Measurements from ENCODE around the gene SLC12A7. TPM values are rescaled to one million over a fixed set of nuclear protein-coding genes. Genes with fewer than 3 reads are reported as not detected.

The SLC12A7 gene
- polyA plus RNA-seq, 2 donors, result 4.0 to 4.7 TPM

GRCh38 chr5:1142886-1143669, 31.2 kb upstream of the SLC12A7 start:
- Histone ChIP-seq H3K4me3 (ENCODE audit: low read depth in 1 of 2, low read length in 2 of 2) (no peak overlapping the region), H3K27ac (ENCODE audit: low read depth in 2 of 2, low read length in 1 of 2) (no peak overlapping the region), H3K36me3 (ENCODE audit: control insufficient read depth in 2 of 2, insufficient read depth in 2 of 2, low read length in 1 of 2) (no peaks in the 10 kb centered on the region), H3K27me3 (ENCODE audit: control insufficient read depth in 1 of 2, insufficient read depth in 2 of 2, low read length in 2 of 2) (no peaks in the 10 kb centered on the region), H3K4me1 (ENCODE audit: control insufficient read depth in 2 of 2, insufficient read depth in 2 of 2, low read length in 1 of 2) (peaks cover 0 to 18% of the 10 kb centered on the region in 2 donors), H3K9me3 (ENCODE audit: control insufficient read depth in 2 of 2, insufficient read depth in 1 of 2, low read depth in 1 of 2, low read length in 1 of 2) (peaks cover 0 to 2% of the 10 kb centered on the region in 2 donors)
- 92 to 95% methylated on average over 34 of the region's 34 CpGs for WGBS, 2 donors

GRCh38 chr5:1141834-1142233, 30.0 kb upstream of the SLC12A7 start:
- no peaks in the 10 kb centered on the region for H3K27me3 ChIP-seq (ENCODE audit: control insufficient read depth in 1 of 2, insufficient read depth in 2 of 2, low read length in 2 of 2)
- H3K27ac ChIP-seq (ENCODE audit: low read depth in 2 of 2, low read length in 1 of 2), result no peak overlapping the region
- H3K9me3 ChIP-seq (ENCODE audit: control insufficient read depth in 2 of 2, insufficient read depth in 1 of 2, low read depth in 1 of 2, low read length in 1 of 2), result peaks cover 0 to 2% of the 10 kb centered on the region in 2 donors
- H3K4me1 ChIP-seq (ENCODE audit: control insufficient read depth in 2 of 2, insufficient read depth in 2 of 2, low read length in 1 of 2), result peaks cover 0 to 18% of the 10 kb centered on the region in 2 donors
- 45 to 49% methylated on average over 6 of the region's 6 CpGs for WGBS, 2 donors
- H3K4me3 ChIP-seq (ENCODE audit: low read depth in 1 of 2, low read length in 2 of 2), result no peak overlapping the region
- no peaks in the 10 kb centered on the region for H3K36me3 ChIP-seq (ENCODE audit: control insufficient read depth in 2 of 2, insufficient read depth in 2 of 2, low read length in 1 of 2)

- H3K36me3 ChIP-seq (ENCODE audit: control insufficient read depth in 2 of 2, insufficient read depth in 2 of 2, low read length in 1 of 2), result no peaks in the 10 kb centered on the region
- peaks cover 0 to 2% of the 10 kb centered on the region in 2 donors for H3K9me3 ChIP-seq (ENCODE audit: control insufficient read depth in 2 of 2, insufficient read depth in 1 of 2, low read depth in 1 of 2, low read length in 1 of 2)
- H3K27ac ChIP-seq (ENCODE audit: low read depth in 2 of 2, low read length in 1 of 2), result no peak overlapping the region
- 58 to 72% methylated on average over 14 to 15 of the region's 15 CpGs for WGBS, 2 donors
- peaks cover 0 to 18% of the 10 kb centered on the region in 2 donors for H3K4me1 ChIP-seq (ENCODE audit: control insufficient read depth in 2 of 2, insufficient read depth in 2 of 2, low read length in 1 of 2)
- H3K27me3 ChIP-seq (ENCODE audit: control insufficient read depth in 1 of 2, insufficient read depth in 2 of 2, low read length in 2 of 2), result no peaks in the 10 kb centered on the region
- H3K4me3 ChIP-seq (ENCODE audit: low read depth in 1 of 2, low read length in 2 of 2), result no peak overlapping the region
Measured at GRCh38 chr5:1140818-1141189, 28.9 kb upstream of the SLC12A7 start.

- H3K27ac ChIP-seq (ENCODE audit: low read depth in 2 of 2, low read length in 1 of 2), result no peak overlapping the region
- peaks cover 0 to 18% of the 10 kb centered on the region in 2 donors for H3K4me1 ChIP-seq (ENCODE audit: control insufficient read depth in 2 of 2, insufficient read depth in 2 of 2, low read length in 1 of 2)
- H3K36me3 ChIP-seq (ENCODE audit: control insufficient read depth in 2 of 2, insufficient read depth in 2 of 2, low read length in 1 of 2), result no peaks in the 10 kb centered on the region
- no peaks in the 10 kb centered on the region for H3K27me3 ChIP-seq (ENCODE audit: control insufficient read depth in 1 of 2, insufficient read depth in 2 of 2, low read length in 2 of 2)
- H3K4me3 ChIP-seq (ENCODE audit: low read depth in 1 of 2, low read length in 2 of 2), result no peak overlapping the region
- peaks cover 0 to 2% of the 10 kb centered on the region in 2 donors for H3K9me3 ChIP-seq (ENCODE audit: control insufficient read depth in 2 of 2, insufficient read depth in 1 of 2, low read depth in 1 of 2, low read length in 1 of 2)
- WGBS, 2 donors, result 16 to 22% methylated on average over 23 of the region's 23 CpGs
Measured at GRCh38 chr5:1140171-1140817, 28.4 kb upstream of the SLC12A7 start.

- Histone ChIP-seq H3K9me3 (ENCODE audit: control insufficient read depth in 2 of 2, insufficient read depth in 1 of 2, low read depth in 1 of 2, low read length in 1 of 2) (peaks cover 0 to 2% of the 10 kb centered on the region in 2 donors), H3K27me3 (ENCODE audit: control insufficient read depth in 1 of 2, insufficient read depth in 2 of 2, low read length in 2 of 2) (no peaks in the 10 kb centered on the region), H3K4me1 (ENCODE audit: control insufficient read depth in 2 of 2, insufficient read depth in 2 of 2, low read length in 1 of 2) (peaks cover 0 to 18% of the 10 kb centered on the region in 2 donors), H3K4me3 (ENCODE audit: low read depth in 1 of 2, low read length in 2 of 2) (no peak overlapping the region), H3K36me3 (ENCODE audit: control insufficient read depth in 2 of 2, insufficient read depth in 2 of 2, low read length in 1 of 2) (no peaks in the 10 kb centered on the region), H3K27ac (ENCODE audit: low read depth in 2 of 2, low read length in 1 of 2) (no peak overlapping the region)
- WGBS, 2 donors, result 64 to 74% methylated on average over 37 of the region's 37 CpGs
Measured at GRCh38 chr5:1139331-1140170, 27.7 kb upstream of the SLC12A7 start.

- Histone ChIP-seq H3K27me3 (ENCODE audit: control insufficient read depth in 1 of 2, insufficient read depth in 2 of 2, low read length in 2 of 2) (no peaks in the 10 kb centered on the region), H3K4me3 (ENCODE audit: low read depth in 1 of 2, low read length in 2 of 2) (no peak overlapping the region), H3K27ac (ENCODE audit: low read depth in 2 of 2, low read length in 1 of 2) (no peak overlapping the region), H3K9me3 (ENCODE audit: control insufficient read depth in 2 of 2, insufficient read depth in 1 of 2, low read depth in 1 of 2, low read length in 1 of 2) (peaks cover 0 to 2% of the 10 kb centered on the region in 2 donors), H3K36me3 (ENCODE audit: control insufficient read depth in 2 of 2, insufficient read depth in 2 of 2, low read length in 1 of 2) (no peaks in the 10 kb centered on the region), H3K4me1 (ENCODE audit: control insufficient read depth in 2 of 2, insufficient read depth in 2 of 2, low read length in 1 of 2) (peaks cover 0 to 12% of the 10 kb centered on the region in 2 donors)
- WGBS, 2 donors, result 88 to 90% methylated on average over 15 to 16 of the region's 16 CpGs
Measured at GRCh38 chr5:1138445-1139245, 26.8 kb upstream of the SLC12A7 start.

GRCh38 chr5:1137567-1138444, 25.9 kb upstream of the SLC12A7 start:
- Histone ChIP-seq H3K4me1 (ENCODE audit: control insufficient read depth in 2 of 2, insufficient read depth in 2 of 2, low read length in 1 of 2) (peaks cover 0 to 12% of the 10 kb centered on the region in 2 donors), H3K9me3 (ENCODE audit: control insufficient read depth in 2 of 2, insufficient read depth in 1 of 2, low read depth in 1 of 2, low read length in 1 of 2) (peaks cover 0 to 2% of the 10 kb centered on the region in 2 donors), H3K36me3 (ENCODE audit: control insufficient read depth in 2 of 2, insufficient read depth in 2 of 2, low read length in 1 of 2) (no peaks in the 10 kb centered on the region), H3K4me3 (ENCODE audit: low read depth in 1 of 2, low read length in 2 of 2) (no peak overlapping the region), H3K27me3 (ENCODE audit: control insufficient read depth in 1 of 2, insufficient read depth in 2 of 2, low read length in 2 of 2) (no peaks in the 10 kb centered on the region), H3K27ac (ENCODE audit: low read depth in 2 of 2, low read length in 1 of 2) (no peak overlapping the region)
- 72 to 81% methylated on average over 30 of the region's 30 CpGs for WGBS, 2 donors

GRCh38 chr5:1136814-1137213, 25.0 kb upstream of the SLC12A7 start:
- WGBS, 2 donors, result 66 to 82% methylated on average over 8 of the region's 8 CpGs
- Histone ChIP-seq H3K4me1 (ENCODE audit: control insufficient read depth in 2 of 2, insufficient read depth in 2 of 2, low read length in 1 of 2) (peaks cover 0 to 12% of the 10 kb centered on the region in 2 donors), H3K4me3 (ENCODE audit: low read depth in 1 of 2, low read length in 2 of 2) (no peak overlapping the region), H3K9me3 (ENCODE audit: control insufficient read depth in 2 of 2, insufficient read depth in 1 of 2, low read depth in 1 of 2, low read length in 1 of 2) (peaks cover 0 to 2% of the 10 kb centered on the region in 2 donors), H3K27me3 (ENCODE audit: control insufficient read depth in 1 of 2, insufficient read depth in 2 of 2, low read length in 2 of 2) (no peaks in the 10 kb centered on the region), H3K27ac (ENCODE audit: low read depth in 2 of 2, low read length in 1 of 2) (no peak overlapping the region), H3K36me3 (ENCODE audit: control insufficient read depth in 2 of 2, insufficient read depth in 2 of 2, low read length in 1 of 2) (no peaks in the 10 kb centered on the region)

Measured in esophagus (tissue), 2 donors.